Bone marrow (tissue), 2 donors: Measurements from ENCODE around the gene JAGN1.
"Not testable (repeated sequence)": the region's sequence is repeated elsewhere in the genome, so short reads cannot be mapped to it uniquely, and the experiment has no call there.

ENCODE experiments used
- DNase-seq, 2 donors: peaks; one replicate each; lab custom pipeline; 2025; lab: John Stamatoyannopoulos, UW

JAGN1 gene

DNA sequence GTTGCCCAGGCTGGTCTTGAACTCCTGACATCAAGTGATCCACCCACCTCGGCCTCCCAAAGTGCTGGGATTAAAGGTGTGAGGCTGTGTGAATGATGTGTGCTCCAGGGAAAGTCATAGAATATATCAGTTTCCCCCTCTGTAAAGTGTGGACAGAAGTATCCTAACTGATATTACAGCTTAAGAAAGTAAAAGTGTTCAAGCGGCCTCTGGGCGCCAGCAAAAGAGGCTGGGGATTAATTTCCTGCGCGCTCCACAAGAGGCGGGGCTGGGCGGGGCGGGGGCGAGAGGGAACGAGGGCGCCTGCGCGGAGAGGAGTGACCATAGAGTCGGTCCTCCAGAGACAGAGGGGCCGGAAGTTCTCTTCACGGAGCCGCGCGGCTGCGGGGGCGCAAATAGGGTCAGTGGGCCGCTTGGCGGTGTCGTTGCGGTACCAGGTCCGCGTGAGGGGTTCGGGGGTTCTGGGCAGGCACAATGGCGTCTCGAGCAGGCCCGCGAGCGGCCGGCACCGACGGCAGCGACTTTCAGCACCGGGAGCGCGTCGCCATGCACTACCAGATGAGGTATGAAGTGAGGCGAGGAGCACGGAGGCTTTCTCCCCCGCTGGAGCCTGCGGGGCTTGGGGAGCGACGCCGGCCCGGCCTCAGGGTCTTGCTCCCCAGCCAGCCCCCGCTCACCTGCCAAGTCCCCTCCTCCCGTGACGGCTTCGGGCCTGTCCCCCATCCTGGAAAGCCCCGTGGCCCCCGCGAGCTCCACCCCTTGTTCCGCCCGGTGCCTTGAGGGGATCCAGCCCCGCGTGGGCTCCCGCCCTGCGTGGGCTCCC, at the start of gene JAGN1:
Gene JAGN1 (plus strand): TSS at position 362 of the 823 bp plus-strand sequence. CDS start 113 bp downstream, at position 475.
- peak; percentile 82 to 94 for DNase-seq

DNA sequence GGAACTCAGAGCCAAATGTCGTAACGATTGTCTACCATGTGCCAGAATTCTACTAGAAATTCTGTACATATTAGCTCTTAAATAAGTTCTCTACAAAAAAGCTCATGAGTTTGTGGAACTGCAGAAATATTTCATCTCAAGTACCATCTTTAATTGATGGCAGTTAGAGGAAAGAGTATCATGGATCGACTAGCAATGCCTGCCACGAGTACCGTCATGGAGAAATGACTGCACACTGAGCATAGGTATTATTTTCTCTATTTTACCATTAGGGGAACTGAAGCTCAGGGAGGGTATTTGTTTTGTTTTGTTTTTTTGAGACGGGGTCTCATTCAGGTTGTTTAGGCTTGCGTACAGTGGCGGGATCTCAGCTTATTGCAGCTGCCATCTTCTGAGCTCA, 49.4 kb upstream of the JAGN1 start:
- no peak for DNase-seq

GRCh38 chr3:9843715-9844438, 46.5 kb upstream of the JAGN1 start, which contains the start of gene RPUSD3:
RPUSD3 (minus strand) TSS chr3:9844008; CDS start chr3:9843990, 18 bp downstream.
- DNase-seq = peak; percentile 83 to 89

DNA sequence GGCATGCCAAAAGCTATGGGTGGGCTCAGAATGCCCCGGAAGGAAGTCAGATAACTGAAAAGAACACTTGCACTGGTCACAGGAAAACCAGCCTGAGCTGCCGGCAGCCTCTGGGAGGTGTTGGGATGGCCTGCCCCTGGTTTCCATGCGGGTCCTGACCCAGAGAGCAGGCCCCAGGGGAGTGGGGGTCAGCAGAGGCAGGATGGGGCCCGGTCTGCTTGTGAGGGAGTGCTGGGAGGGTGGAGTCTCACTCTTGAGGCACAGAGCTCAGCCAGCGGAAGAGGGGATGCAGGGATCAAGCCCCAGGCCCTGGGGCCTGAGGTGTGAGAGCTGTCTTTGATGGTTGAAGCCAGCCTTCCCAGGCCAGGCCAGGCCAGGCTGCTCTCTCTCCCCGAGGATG, 44.2 kb upstream of the JAGN1 start:
- DNase-seq = no peak

DNA sequence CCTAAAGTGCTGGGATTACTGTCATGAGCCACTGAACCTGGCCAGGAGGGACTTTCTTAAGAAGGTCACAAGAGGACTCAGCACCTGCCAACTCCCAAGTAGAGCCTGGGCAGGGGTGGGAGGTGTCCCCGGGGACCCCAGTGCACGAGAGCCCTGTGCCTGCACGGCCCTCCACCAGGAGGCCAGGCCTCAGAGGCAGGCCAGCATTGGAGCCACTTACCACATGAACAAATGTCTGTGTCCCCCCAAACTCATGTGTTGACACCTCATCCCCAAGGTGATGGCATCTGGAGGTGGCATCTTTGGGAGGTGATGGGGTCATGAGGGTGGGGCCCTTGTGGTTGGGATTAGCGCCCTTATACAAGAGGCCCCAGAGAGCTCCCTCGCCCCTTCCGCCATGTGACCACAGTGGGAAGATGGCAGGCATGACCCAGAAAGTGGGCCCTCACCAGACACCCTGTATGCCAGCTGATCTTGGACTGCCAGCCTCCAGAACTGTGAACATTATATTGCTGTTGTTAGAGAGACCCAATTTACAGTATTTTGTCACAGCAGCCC, 43.4 kb upstream of the JAGN1 start:
- DNase-seq = no peak

- DNase-seq = not testable (repeated sequence)
Observed at GRCh38 chr3:9847870-9848269, 42.5 kb upstream of the JAGN1 start.

DNA sequence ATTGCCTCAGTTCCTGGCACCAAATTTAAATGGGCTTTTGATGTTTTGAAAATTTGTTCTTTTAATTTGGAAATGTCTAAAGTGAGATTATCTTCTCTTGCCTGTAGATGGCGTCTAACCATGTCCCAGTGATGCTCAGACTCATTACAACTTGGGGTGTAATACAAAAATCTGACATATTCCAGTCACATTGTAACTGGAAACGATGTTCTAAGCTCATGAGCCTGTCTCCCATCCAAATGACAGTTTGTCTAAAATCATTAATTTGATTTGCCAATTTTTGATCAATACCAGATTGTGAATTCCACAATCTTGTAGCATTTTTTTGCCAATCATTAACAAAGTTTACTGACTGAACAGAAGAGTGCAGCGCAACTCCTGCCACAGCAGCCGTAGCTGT, 41.5 kb upstream of the JAGN1 start:
- DNase-seq = peak in 1 of 2 donors; percentile 6

- not testable (repeated sequence) for DNase-seq
Observed at GRCh38 chr3:9851383-9851782, 39.0 kb upstream of the JAGN1 start.

DNA sequence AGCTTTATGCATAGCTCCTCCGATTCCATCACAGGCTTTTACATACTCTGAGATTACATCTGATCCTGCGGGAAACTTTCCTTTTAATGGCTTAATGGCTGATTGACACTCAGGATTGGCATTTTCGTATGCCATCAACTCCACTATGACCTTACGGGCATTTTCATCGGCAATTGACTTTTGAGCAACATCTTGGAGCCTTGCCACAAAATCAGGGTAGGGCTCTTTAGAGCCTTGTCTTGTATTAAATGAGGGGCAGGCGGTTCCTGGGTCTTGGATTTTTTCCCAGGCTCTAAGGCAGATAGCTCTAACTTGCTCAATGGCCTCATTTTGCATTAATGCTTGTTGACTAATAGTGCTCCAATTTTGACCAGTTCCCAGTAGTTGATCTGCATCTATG, 38.5 kb upstream of the JAGN1 start:
- not testable (repeated sequence) for DNase-seq

DNA sequence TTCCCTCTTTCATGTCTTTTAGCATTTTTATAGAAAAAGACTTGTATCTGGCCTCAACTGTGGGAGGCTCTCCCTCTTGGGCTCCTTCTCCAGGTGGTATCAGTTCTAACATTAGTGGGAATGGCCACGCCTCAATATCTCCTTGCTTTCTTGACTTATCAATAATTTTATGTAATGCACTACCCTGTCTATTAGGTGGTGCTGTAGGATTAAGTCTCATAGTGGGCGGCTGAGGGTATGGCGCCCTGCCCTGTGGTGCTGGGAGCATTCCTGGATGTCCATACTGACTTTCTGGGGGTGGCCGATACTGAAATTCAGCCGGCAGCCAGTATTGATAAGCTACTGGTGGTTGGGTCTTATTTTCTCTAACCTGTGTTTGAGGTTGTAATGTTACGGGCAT, 37.9 kb upstream of the JAGN1 start:
- DNase-seq = no peak

DNA sequence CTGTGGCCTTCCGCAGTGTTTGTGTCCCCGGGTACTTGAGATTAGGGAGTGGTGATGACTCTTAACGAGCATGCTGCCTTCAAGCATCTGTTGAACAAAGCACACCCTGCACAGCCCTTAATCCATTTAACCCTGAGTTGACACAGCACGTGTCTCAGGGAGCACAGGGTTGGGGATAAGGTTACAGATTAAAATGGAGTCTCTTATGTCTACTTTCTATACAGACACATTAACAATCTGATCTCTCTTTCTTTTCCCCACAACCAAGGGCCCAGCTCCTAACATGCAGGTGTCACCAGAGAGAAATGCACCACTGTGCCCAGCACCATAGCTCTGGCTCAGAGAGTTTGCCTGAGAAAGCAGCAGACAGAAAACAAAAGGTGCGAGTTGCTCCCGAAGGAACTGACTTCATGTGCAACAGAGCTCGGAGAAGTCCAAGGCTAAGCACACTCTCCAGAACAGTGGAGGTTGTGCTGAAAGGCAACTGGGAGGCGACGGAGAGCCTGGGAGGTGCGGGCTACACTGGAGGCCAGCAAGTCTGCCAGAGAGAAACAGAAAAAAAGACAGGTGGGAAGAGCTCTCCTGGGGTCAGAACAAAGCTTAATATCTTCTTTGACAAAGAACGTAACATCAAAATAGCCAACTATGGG, 36.0 kb upstream of the JAGN1 start:
- not testable (repeated sequence) for DNase-seq

DNA sequence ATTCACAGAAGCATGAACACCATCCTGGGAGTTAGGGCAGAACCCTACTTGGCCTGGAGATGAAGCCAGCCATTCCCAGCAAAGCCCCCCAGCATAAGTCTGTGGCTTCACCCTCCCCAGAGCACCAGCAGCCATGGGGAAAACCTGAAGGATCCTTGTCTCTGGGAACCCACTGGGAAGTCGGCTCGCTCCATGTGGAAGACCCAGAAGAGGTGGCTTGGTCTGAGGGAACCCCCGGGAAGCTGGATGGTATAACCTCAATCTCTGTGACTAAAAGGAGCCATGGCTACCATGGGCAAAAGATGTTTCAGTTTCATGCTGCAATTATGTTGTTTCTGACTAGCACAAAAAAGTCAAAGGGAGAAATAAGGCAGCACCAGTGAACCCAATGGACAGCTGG, 34.8 kb upstream of the JAGN1 start:
- DNase-seq = no peak

- no peak for DNase-seq
Observed at GRCh38 chr3:9859530-9860025, 30.8 kb upstream of the JAGN1 start.

- no peak for DNase-seq
Observed at GRCh38 chr3:9861201-9861600, 29.2 kb upstream of the JAGN1 start.

DNA sequence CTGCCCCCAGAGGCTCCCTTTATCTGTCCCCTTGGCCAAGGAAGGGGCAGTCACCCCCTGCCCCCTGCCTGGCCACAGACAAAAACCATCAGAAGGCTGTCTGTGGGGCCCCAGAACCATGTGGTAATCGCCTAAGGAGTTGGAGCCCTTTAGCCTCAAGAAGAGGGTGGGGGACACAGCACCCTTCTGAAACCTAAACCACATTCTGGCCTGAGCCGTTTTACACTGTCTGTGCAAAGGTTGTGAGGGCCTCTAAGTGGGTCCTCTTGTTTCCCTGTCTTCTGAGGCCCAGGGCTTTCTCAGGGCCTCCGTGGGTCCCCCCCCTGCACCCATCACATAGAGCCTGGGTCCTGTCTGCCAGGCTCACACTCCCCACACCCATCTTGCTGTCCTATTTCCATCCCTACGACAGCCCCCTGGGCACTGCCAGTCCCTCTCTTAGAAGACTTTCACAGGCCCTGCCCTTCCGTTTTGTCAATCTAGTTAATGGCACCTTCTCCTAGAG, 28.7 kb upstream of the JAGN1 start:
- no peak for DNase-seq

DNA sequence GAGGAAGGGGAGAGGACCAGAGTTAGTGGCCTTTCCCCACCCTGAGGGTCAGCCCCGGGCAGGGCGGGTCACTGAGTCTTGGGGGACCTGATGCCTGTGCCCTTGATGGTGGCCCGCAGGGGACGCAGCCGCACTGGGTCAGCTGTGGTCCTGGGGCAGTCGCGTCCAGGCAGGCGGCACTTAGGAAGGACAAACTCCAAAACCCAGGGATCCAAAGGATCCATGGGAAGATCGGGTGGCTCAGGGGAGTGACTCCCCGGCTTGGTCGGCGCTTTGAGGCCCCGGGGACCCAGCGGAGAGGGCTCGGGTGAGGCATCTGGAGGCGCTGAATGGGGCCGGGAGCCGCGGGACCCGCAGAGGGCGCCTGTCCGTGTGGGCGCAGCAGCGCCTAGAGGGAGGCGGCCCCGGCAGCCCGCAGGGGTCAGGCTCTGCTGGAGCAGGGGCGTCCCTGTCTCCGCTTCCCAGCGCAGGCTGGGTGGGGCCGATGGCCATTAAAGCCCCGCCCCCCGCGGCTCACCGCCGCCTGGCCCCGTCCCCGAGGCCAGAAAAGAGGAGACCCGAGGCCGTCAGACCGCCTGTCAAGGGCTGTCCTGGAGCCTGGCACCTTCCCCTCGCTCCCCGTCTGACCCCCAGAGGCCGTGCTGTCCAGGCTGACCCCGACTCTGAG, 27.9 kb upstream of the JAGN1 start:
- peak in 1 of 2 donors; percentile 62 for DNase-seq

DNA sequence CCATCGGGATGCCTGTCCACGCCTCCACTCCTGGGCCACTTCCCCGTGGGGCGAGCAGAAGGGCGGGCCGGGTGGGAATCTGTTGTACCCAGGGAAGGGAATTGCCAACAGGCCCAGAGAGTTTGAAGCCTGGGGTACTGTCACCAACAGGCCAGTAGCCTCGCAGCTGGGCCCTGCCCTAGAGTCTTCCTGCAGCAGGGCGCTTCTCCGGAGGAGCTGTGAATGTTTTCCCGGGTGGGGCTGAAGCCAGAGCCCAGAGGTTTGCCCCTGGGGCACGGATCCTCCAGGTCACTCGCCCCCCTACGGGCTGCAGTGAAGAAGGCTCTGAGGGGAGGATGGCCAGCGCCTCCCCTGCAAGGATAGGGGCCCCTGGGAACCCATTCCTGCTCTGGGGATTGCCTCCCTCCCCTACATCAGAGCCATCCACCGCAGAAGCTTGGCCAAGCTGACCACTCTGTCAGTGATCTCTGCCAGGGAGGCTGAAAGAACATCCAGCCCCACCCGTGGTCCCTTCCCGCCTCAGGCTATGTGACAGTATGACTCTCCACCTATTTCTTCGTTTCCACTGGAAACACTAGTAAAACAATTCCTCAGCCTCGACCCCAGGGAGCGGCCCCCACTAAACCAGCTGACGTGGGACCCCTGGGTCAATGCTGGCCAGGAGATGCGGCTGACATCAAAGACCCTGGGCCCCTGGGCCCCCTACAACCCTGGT, 27.2 kb upstream of the JAGN1 start:
- DNase-seq = no peak

DNA sequence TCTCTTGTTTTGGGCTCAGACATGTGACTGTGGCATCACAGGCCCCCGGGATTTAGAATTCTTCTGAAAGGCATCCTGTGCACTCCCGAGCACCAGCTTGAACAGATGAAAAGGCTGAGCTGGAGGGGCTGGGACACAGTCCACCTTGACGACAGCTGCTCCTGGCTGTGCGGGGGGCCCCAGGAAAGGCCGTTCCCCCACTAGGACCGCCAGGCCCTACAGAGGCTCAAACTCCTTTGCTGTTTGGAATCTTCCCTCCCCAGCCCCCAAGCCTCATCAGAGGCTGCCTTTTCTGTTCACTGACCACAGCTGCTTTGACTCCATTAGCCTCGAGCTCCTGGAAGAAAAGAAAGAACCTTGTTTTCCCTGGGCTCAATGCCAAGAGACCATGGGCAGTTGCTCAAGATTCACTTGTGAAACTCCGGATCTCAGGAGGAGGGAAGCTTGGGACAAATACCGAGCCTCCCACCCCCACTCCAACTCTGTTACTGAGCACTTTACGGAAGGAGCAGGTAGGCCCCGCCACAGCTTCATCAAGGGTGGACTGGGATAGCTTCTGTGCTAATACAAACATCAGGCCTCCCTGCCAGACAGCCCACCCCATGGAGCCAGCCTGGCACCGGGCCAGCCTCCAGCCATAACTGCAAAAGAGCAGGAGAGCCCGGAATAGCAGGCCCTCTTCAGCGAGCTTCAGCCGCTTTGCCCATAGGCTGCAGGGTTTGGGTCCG, 26.0 kb upstream of the JAGN1 start:
- no peak for DNase-seq

- DNase-seq = not testable (repeated sequence)
Observed at GRCh38 chr3:9865125-9865637, 25.2 kb upstream of the JAGN1 start.

GRCh38 chr3:9866639-9867038, 23.8 kb upstream of the JAGN1 start:
- no peak for DNase-seq
